ENCODE measurements around the gene MAST4.

Gene MAST4

GRCh38 chr5:67104859-67105258, 508.7 kb downstream of the MAST4 start:
- no peaks in the 10 kb centered on the region; the same call in 1 of the 2 replicates for H3K4me1 ChIP-seq (ENCODE audit: control insufficient read depth, insufficient read depth, low read length)
- H3K27ac ChIP-seq (ENCODE audit: low read depth, low read length): no peak overlapping the region
- H3K27me3 ChIP-seq (ENCODE audit: control insufficient read depth, insufficient read depth, low read length): no peaks in the 10 kb centered on the region
- no peaks in the 10 kb centered on the region for H3K36me3 ChIP-seq (ENCODE audit: control insufficient read depth, insufficient read depth, low read length)
- no peak overlapping the region for H3K9ac ChIP-seq (ENCODE audit: low read depth, low read length)
- no peak overlapping the region for H3K4me3 ChIP-seq (ENCODE audit: low read depth, low read length)
- H3K9me3 ChIP-seq (ENCODE audit: control insufficient read depth, insufficient read depth, low read length): no peaks in the 10 kb centered on the region

- Histone ChIP-seq H3K9me3 (ENCODE audit: control insufficient read depth, insufficient read depth, low read length) (no peaks in the 10 kb centered on the region), H3K27ac (ENCODE audit: low read depth, low read length) (no peak overlapping the region), H3K4me1 (ENCODE audit: control insufficient read depth, insufficient read depth, low read length) (no peaks in the 10 kb centered on the region; the same call in 1 of the 2 replicates), H3K27me3 (ENCODE audit: control insufficient read depth, insufficient read depth, low read length) (no peaks in the 10 kb centered on the region), H3K9ac (ENCODE audit: low read depth, low read length) (no peak overlapping the region), H3K4me3 (ENCODE audit: low read depth, low read length) (no peak overlapping the region), H3K36me3 (ENCODE audit: control insufficient read depth, insufficient read depth, low read length) (no peaks in the 10 kb centered on the region)
Measured at GRCh38 chr5:67105270-67105669, 509.1 kb downstream of the MAST4 start.

DNA sequence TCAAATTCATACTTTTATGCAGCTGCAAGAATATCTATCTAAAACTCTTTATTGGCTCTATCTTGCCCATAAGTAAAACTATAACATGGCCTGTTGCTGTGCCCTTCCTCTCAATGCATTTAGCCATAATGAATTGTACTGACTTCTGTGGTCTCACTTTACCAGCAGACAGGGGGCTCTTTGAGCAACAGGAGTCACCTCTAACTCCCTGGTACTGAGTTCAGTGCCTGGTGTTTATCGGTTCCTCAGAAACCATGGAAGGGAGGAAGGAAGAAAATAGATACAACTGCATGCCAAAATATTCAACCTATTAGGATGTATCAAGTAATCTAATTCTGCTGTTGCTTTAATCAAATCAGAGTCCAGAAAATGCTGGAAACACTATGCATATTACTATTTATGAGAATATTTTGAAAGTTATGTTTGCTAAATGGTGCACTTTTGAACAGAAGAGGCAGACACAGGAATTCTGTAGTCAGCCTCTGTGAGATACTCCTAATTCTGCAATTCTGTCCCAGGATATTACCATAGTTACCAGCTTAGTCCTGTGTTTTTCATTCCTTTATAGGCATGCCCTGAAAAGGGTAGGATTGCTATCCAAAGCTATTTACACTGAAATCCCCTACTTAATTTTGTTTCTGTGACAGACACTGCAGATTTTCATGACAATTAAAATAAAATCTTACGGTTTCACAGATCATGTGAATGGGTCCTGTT, 510.6 kb downstream of the MAST4 start:
- Histone ChIP-seq H3K27me3 (ENCODE audit: control insufficient read depth, insufficient read depth, low read length) (no peaks in the 10 kb centered on the region), H3K9ac (ENCODE audit: low read depth, low read length) (no peak overlapping the region), H3K27ac (ENCODE audit: low read depth, low read length) (no peak overlapping the region), H3K9me3 (ENCODE audit: control insufficient read depth, insufficient read depth, low read length) (no peaks in the 10 kb centered on the region), H3K4me1 (ENCODE audit: control insufficient read depth, insufficient read depth, low read length) (no peaks in the 10 kb centered on the region; the same call in 1 of the 2 replicates), H3K36me3 (ENCODE audit: control insufficient read depth, insufficient read depth, low read length) (no peaks in the 10 kb centered on the region), H3K4me3 (ENCODE audit: low read depth, low read length) (no peak overlapping the region)

- H3K36me3 ChIP-seq (ENCODE audit: control insufficient read depth, insufficient read depth, low read length): no peaks in the 10 kb centered on the region
- no peak overlapping the region for H3K4me3 ChIP-seq (ENCODE audit: low read depth, low read length)
- no peak overlapping the region for H3K27ac ChIP-seq (ENCODE audit: low read depth, low read length)
- no peaks in the 10 kb centered on the region for H3K9me3 ChIP-seq (ENCODE audit: control insufficient read depth, insufficient read depth, low read length)
- H3K4me1 ChIP-seq (ENCODE audit: control insufficient read depth, insufficient read depth, low read length): no peaks in the 10 kb centered on the region; the same call in 1 of the 2 replicates
- H3K9ac ChIP-seq (ENCODE audit: low read depth, low read length): no peak overlapping the region
- H3K27me3 ChIP-seq (ENCODE audit: control insufficient read depth, insufficient read depth, low read length): no peaks in the 10 kb centered on the region
Measured at GRCh38 chr5:67111779-67112178, 515.6 kb downstream of the MAST4 start.

- Histone ChIP-seq H3K27ac (ENCODE audit: low read depth, low read length) (no peak overlapping the region), H3K4me1 (ENCODE audit: control insufficient read depth, insufficient read depth, low read length) (no peaks in the 10 kb centered on the region), H3K27me3 (ENCODE audit: control insufficient read depth, insufficient read depth, low read length) (no peaks in the 10 kb centered on the region), H3K36me3 (ENCODE audit: control insufficient read depth, insufficient read depth, low read length) (no peaks in the 10 kb centered on the region), H3K4me3 (ENCODE audit: low read depth, low read length) (no peak overlapping the region), H3K9ac (ENCODE audit: low read depth, low read length) (no peak overlapping the region), H3K9me3 (ENCODE audit: control insufficient read depth, insufficient read depth, low read length) (no peaks in the 10 kb centered on the region)
Measured at GRCh38 chr5:67115246-67115645, 519.1 kb downstream of the MAST4 start.

DNA sequence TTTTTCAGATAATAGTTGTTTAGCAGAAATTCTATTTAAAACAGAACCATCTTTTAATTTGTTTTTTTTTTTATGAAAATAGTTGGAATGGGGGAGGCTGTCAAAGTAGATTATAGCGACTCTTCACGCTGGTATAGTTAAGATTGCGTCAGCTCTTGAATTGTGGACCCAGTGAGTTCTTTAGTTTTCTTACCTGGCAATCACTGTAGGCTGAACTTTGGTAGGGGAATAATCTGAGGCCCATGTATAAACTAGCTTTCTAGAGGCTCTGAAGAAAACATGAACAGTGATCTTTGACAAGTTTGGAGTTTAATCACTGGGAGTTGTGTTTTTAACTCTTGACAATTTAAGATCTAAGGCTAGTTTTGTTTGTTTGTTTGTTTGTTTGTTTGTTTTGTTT, 519.6 kb downstream of the MAST4 start:
- Histone ChIP-seq H3K9me3 (ENCODE audit: control insufficient read depth, insufficient read depth, low read length) (no peaks in the 10 kb centered on the region), H3K27ac (ENCODE audit: low read depth, low read length) (no peak overlapping the region), H3K4me1 (ENCODE audit: control insufficient read depth, insufficient read depth, low read length) (no peaks in the 10 kb centered on the region), H3K27me3 (ENCODE audit: control insufficient read depth, insufficient read depth, low read length) (no peaks in the 10 kb centered on the region), H3K9ac (ENCODE audit: low read depth, low read length) (no peak overlapping the region), H3K36me3 (ENCODE audit: control insufficient read depth, insufficient read depth, low read length) (no peaks in the 10 kb centered on the region), H3K4me3 (ENCODE audit: low read depth, low read length) (no peak overlapping the region)

DNA sequence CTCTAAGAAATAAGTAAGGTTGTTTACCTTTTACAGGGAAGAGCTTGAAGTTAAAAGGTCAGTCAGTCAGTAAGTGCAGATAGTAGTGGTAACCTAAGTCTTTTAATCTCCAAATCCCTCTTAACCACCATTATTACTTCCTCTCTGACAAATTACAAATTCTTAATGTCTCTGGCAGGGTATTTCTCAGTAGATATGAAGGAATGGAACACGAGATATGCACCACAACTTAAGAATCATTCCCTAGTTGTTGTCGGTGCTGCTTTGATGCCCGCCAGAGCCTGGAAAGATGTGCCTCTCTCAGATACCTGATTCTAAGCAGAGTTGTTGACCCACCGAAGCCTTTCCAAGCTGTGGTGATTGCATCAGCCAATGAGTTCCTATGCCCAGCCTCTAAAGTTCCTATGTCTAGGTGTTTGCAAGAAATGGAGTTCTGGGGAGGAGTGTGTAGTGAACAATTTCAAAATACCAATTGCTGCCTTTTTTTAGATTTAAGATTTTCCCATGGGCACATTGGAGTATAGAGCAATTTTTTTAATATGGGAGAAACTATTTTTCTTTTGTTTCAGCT, 521.9 kb downstream of the MAST4 start:
- Histone ChIP-seq H3K36me3 (ENCODE audit: control insufficient read depth, insufficient read depth, low read length) (no peaks in the 10 kb centered on the region), H3K27me3 (ENCODE audit: control insufficient read depth, insufficient read depth, low read length) (no peaks in the 10 kb centered on the region), H3K4me1 (ENCODE audit: control insufficient read depth, insufficient read depth, low read length) (no peaks in the 10 kb centered on the region), H3K27ac (ENCODE audit: low read depth, low read length) (no peak overlapping the region), H3K4me3 (ENCODE audit: low read depth, low read length) (no peak overlapping the region), H3K9ac (ENCODE audit: low read depth, low read length) (no peak overlapping the region), H3K9me3 (ENCODE audit: control insufficient read depth, insufficient read depth, low read length) (no peaks in the 10 kb centered on the region)

GRCh38 chr5:67119010-67119409, 522.8 kb downstream of the MAST4 start:
- Histone ChIP-seq H3K9me3 (ENCODE audit: control insufficient read depth, insufficient read depth, low read length) (no peaks in the 10 kb centered on the region), H3K9ac (ENCODE audit: low read depth, low read length) (no peak overlapping the region), H3K36me3 (ENCODE audit: control insufficient read depth, insufficient read depth, low read length) (no peaks in the 10 kb centered on the region), H3K27me3 (ENCODE audit: control insufficient read depth, insufficient read depth, low read length) (no peaks in the 10 kb centered on the region), H3K27ac (ENCODE audit: low read depth, low read length) (no peak overlapping the region), H3K4me3 (ENCODE audit: low read depth, low read length) (no peak overlapping the region), H3K4me1 (ENCODE audit: control insufficient read depth, insufficient read depth, low read length) (no peaks in the 10 kb centered on the region)

DNA sequence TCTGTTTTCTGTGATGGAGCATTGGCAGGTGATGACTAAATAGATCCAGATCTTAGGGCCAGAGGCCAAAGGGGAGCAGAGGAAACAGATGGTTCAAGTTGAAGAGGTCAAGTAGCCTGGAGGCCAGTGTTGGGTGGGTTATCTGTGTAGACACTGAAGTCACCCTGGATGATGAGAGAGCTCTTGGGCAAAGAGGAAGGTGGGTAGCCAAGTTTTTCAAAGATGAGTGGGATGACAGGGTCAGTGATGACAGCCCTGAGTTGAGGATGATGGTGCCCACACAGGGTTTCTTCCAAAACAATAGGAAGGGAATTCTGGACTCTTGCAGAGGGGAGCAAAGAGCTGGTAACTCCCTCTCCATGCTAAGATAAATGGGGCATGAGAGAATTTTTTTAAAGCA, 523.8 kb downstream of the MAST4 start:
- H3K4me3 ChIP-seq (ENCODE audit: low read depth, low read length): no peak overlapping the region
- H3K27ac ChIP-seq (ENCODE audit: low read depth, low read length): no peak overlapping the region
- no peaks in the 10 kb centered on the region for H3K9me3 ChIP-seq (ENCODE audit: control insufficient read depth, insufficient read depth, low read length)
- H3K27me3 ChIP-seq (ENCODE audit: control insufficient read depth, insufficient read depth, low read length): no peaks in the 10 kb centered on the region
- no peaks in the 10 kb centered on the region for H3K4me1 ChIP-seq (ENCODE audit: control insufficient read depth, insufficient read depth, low read length)
- no peaks in the 10 kb centered on the region for H3K36me3 ChIP-seq (ENCODE audit: control insufficient read depth, insufficient read depth, low read length)
- H3K9ac ChIP-seq (ENCODE audit: low read depth, low read length): no peak overlapping the region

DNA sequence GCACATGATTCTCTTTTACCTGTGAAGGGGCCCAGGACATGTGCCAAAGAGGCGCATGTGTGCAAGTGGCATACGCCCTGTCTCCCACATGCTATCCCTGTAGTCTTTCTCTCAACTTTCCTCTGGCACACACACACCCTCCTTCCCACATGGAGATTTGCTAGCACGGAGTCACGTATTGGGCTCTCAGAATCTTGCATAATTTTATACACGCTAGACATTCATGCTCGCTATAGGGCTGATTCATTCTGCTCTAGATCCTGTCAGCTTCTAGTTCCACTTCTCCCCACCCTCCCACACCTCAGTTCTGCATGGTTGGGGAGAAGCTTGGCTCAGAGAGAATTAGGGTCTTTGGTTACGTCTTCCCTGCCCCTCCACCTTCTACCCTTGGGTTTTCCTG, 527.6 kb downstream of the MAST4 start:
- H3K9ac ChIP-seq (ENCODE audit: low read depth, low read length): no peak overlapping the region
- no peak overlapping the region for H3K4me3 ChIP-seq (ENCODE audit: low read depth, low read length)
- no peak overlapping the region for H3K27ac ChIP-seq (ENCODE audit: low read depth, low read length)
- no peaks in the 10 kb centered on the region for H3K36me3 ChIP-seq (ENCODE audit: control insufficient read depth, insufficient read depth, low read length)
- H3K9me3 ChIP-seq (ENCODE audit: control insufficient read depth, insufficient read depth, low read length): no peaks in the 10 kb centered on the region
- H3K27me3 ChIP-seq (ENCODE audit: control insufficient read depth, insufficient read depth, low read length): no peaks in the 10 kb centered on the region
- no peaks in the 10 kb centered on the region for H3K4me1 ChIP-seq (ENCODE audit: control insufficient read depth, insufficient read depth, low read length)

- no peaks in the 10 kb centered on the region for H3K9me3 ChIP-seq (ENCODE audit: control insufficient read depth, insufficient read depth, low read length)
- no peaks in the 10 kb centered on the region for H3K4me1 ChIP-seq (ENCODE audit: control insufficient read depth, insufficient read depth, low read length)
- H3K36me3 ChIP-seq (ENCODE audit: control insufficient read depth, insufficient read depth, low read length): no peaks in the 10 kb centered on the region
- H3K27ac ChIP-seq (ENCODE audit: low read depth, low read length): no peak overlapping the region
- no peaks in the 10 kb centered on the region for H3K27me3 ChIP-seq (ENCODE audit: control insufficient read depth, insufficient read depth, low read length)
- H3K4me3 ChIP-seq (ENCODE audit: low read depth, low read length): no peak overlapping the region
- H3K9ac ChIP-seq (ENCODE audit: low read depth, low read length): no peak overlapping the region
Measured at GRCh38 chr5:67124556-67124955, 528.4 kb downstream of the MAST4 start.
